CD4-positive, alpha-beta T cell treated with Interleukin-10 for 1 hour (primary cell): ENCODE measurements around the gene RBP3.

Experiments used
- DNase-seq: peaks from one replicate; pipeline ENCODE4 v3.0.0-alpha.2; 2020

RBP3 gene

DNA sequence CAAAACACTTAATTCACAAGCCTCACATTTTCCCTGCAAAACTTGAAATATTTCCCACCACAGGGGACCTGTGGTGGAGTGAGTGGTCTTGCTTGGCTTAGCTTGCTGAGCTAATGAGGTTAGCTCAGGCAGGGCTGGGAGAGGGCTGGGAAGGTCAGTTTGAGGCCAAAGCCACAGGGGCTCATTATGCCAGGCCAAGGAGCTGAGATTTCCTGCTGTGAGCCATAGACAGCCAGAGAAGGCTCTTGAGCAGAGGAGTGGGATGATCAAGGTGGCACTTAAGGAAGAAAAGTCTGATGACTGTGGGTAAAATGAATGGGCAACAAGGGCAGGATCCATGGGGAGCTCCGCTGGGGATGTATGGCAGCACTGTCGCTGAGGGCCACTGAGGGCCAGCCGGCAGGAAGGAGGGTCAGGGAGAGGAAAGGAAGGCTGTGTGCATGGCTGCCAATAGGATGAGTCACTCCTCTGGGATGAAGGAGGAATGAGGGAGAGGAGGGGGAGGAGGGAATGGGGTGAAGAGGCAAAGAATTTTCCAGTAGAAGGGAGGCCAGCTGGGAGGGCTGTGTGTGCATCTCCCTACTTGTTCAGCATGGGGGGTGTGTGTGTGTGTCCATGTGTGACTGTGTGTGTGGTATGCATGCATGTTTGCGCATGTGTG lies 54.6 kb downstream of the RBP3 start:
- no peak for DNase-seq

DNA sequence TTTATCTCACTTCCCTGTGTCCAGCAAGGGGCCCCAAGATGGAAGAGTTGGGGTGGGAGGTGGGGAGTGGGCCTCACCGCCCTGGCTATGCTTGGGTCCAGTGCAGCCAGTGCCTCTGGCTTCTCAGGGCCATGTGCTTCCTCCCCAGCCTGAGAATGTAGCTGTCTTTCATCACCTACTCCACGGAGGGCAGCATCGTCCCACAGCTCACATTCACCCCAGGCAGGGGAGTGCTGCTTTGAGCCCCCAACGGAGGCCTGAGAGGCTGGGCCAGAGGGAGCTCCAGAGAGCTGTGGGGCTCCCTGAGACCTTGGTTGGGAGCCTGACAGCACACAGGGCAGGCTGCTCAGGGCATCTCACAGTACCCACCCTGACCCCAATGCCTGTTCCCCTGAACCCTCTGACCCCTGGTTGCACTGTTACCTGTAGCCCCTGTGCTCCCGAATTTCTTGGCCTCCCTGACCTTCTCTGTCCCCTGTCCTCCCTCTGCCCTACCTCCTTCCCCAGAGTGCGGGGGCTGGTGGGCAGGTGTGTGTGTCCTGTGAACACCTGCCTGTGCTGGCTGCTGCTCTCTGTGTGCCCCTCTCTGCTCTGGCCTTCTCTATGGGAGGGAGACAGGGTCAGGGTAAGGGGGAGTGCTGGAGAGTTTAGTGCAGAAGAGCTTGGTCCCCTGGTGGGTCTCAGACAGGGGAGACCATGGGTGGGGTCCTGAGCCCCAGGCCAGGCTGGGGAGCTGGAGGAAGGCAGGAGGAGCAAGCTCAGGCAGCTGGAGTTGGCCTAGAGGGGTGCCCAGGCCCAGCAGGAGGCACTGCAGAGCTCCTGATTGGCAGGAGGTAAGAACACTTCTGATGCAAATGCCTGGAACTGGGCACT lies 55.5 kb downstream of the RBP3 start:
- no peak for DNase-seq

- no peak for DNase-seq
Observed at GRCh38 chr10:47404446-47404845, 56.3 kb downstream of the RBP3 start.

DNA sequence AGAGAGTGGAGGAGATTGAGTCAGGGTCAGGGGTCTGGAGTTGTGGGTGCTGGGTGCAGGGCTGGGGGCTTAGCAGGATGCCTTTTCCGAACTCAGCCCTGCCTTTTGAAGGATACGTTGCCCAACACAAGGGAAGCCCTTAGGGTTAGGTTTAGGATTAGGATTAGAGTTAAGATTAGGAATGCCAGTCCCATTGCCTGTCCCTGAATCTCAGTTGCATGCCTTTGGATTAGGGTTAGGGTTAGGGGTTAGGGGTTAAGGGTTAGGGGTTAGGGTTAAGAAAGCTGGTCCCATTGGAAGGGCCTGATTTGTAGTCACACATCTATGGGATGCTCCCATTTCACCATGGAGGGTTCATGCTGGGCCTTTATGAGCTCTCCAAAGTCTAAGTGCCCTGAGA lies 56.8 kb downstream of the RBP3 start:
- DNase-seq: no peak

GRCh38 chr10:47405857-47406547 lies 57.8 kb downstream of the RBP3 start:
- DNase-seq: no peak

GRCh38 chr10:47406548-47406869 lies 58.3 kb downstream of the RBP3 start:
- DNase-seq: no peak

- DNase-seq: no peak
Observed at GRCh38 chr10:47406870-47407691, 58.9 kb downstream of the RBP3 start.
